GM23338 (cell line): ENCODE data around the gene PROCA1. TPM values are rescaled to one million over a fixed set of nuclear protein-coding genes. Genes with fewer than 3 reads are reported as not detected.

ENCODE experiments used
- ATAC-seq: fragments of 200-7000 bp; cut with Tn5 transposase; 3 replicates; pipeline ENCODE4 v1.9.1; 2020
- DNase-seq: peaks from one replicate; pipeline ENCODE4 v3.0.0-alpha.2; 2015; ENCODE audit warnings: low spot score
- H2AFZ ChIP-seq: fragments of 200-600 bp; sonication (generic); 2 replicates; pipeline ENCODE4 v1.8.0; 2016; ENCODE audit warnings: antibody characterized with exemption, mild to moderate bottlenecking, moderate library complexity
- H3F3A ChIP-seq: fragments of 200-600 bp; sonication (generic); replicated peaks from 2 replicates; pipeline ENCODE4 v1.8.0; 2017; ENCODE audit warnings: antibody characterized with exemption, mixed run types, low read depth
- H3K27ac ChIP-seq: fragments of 200-600 bp; sonication (generic); 2 replicates; pipeline ENCODE4 v1.6.1; 2016; ENCODE audit warnings: low read depth
- H3K27me3 ChIP-seq: fragments of 200-600 bp; sonication (generic); 2 replicates; pipeline ENCODE4 v1.8.0; 2016; ENCODE audit warnings: mild to moderate bottlenecking, mixed run types, moderate library complexity; ENCODE audit not compliant: insufficient read depth
- H3K36me3 ChIP-seq: fragments of 200-600 bp; sonication (generic); 2 replicates; pipeline ENCODE4 v1.8.0; 2016; ENCODE audit warnings: mild to moderate bottlenecking; ENCODE audit not compliant: insufficient read depth
- H3K4me1 ChIP-seq: fragments of 200-600 bp; sonication (generic); 2 replicates; pipeline ENCODE4 v1.8.0; 2016; ENCODE audit warnings: mild to moderate bottlenecking, moderate library complexity; ENCODE audit not compliant: insufficient read depth
- H3K4me2 ChIP-seq: fragments of 200-600 bp; sonication (generic); 2 replicates; pipeline ENCODE4 v1.7.1; 2017; ENCODE audit warnings: mixed run types
- H3K4me3 ChIP-seq: fragments of 200-600 bp; sonication (generic); 2 replicates; pipeline ENCODE4 v1.6.1; 2016; ENCODE audit warnings: mixed run types
- H3K79me2 ChIP-seq: fragments of 200-600 bp; sonication (generic); replicated peaks from 2 replicates; pipeline ENCODE4 v1.8.0; 2017; ENCODE audit warnings: mild to moderate bottlenecking; ENCODE audit not compliant: insufficient read depth
- H3K9me2 ChIP-seq: fragments of 200-600 bp; sonication (generic); 2 replicates; pipeline ENCODE4 v1.8.0; 2017; ENCODE audit not compliant: insufficient read depth
- H4K20me1 ChIP-seq: fragments of 200-600 bp; sonication (generic); replicated peaks from 2 replicates; pipeline ENCODE4 v1.8.0; 2017; ENCODE audit warnings: mild to moderate bottlenecking; ENCODE audit not compliant: insufficient read depth
- H3K27ac Mint-ChIP-seq: 2 replicates; pipeline ENCODE4 v1.8.0; 2020; ENCODE audit warnings: inconsistent platforms, mild to moderate bottlenecking, moderate library complexity, mixed read lengths
- H3K27me3 Mint-ChIP-seq: 3 replicates; pipeline ENCODE4 v1.8.0; 2022; ENCODE audit warnings: low read depth, mild to moderate bottlenecking, moderate library complexity, mixed read lengths, inconsistent platforms; ENCODE audit not compliant: insufficient read depth, poor library complexity
- H3K36me3 Mint-ChIP-seq: 3 replicates; pipeline ENCODE4 v1.8.0; 2021; ENCODE audit warnings: low read depth, mild to moderate bottlenecking, inconsistent platforms, moderate library complexity, mixed read lengths
- H3K4me1 Mint-ChIP-seq: 3 replicates; pipeline ENCODE4 v1.8.0; 2020; ENCODE audit warnings: mild to moderate bottlenecking, inconsistent platforms, mixed read lengths
- H3K4me3 Mint-ChIP-seq: 3 replicates; pipeline ENCODE4 v1.8.0; 2021; ENCODE audit warnings: moderate library complexity, mild to moderate bottlenecking, inconsistent platforms, mixed read lengths
- H3K9me3 Mint-ChIP-seq: 3 replicates; pipeline ENCODE4 v1.8.0; 2020; ENCODE audit warnings: moderate library complexity, mild to moderate bottlenecking, inconsistent platforms, mixed read lengths
- ETS1 ChIP-seq: IDR thresholded peaks from 2 replicates; pipeline ENCODE4 v1.6.1; 2016; ENCODE audit warnings: antibody characterized with exemption
- EZH2 ChIP-seq: fragments of 200-600 bp; sonication (generic); IDR thresholded peaks from one replicate; pipeline ENCODE4 v1.8.0; 2017; ENCODE audit warnings: antibody characterized with exemption, mild to moderate bottlenecking, low read depth; ENCODE audit not compliant: unreplicated experiment
- EZH2phosphoT487 ChIP-seq: fragments of 200-600 bp; sonication (generic); IDR thresholded peaks from one replicate; pipeline ENCODE4 v1.8.1; 2018; ENCODE audit warnings: antibody characterized with exemption; ENCODE audit not compliant: unreplicated experiment
- JUNB ChIP-seq: IDR thresholded peaks from one replicate; pipeline ENCODE4 v1.6.1; 2016; ENCODE audit warnings: antibody characterized with exemption; ENCODE audit not compliant: unreplicated experiment
- POLR2AphosphoS5 ChIP-seq: IDR thresholded peaks from 2 replicates; pipeline ENCODE4 v1.6.1; 2016; ENCODE audit warnings: antibody characterized with exemption, low read depth
- REST ChIP-seq: IDR thresholded peaks from one replicate; pipeline ENCODE4 v1.6.1; 2018; ENCODE audit warnings: antibody characterized with exemption; ENCODE audit not compliant: unreplicated experiment
- STAT1 ChIP-seq: IDR thresholded peaks from one replicate; pipeline ENCODE4 v1.6.1; 2016; ENCODE audit warnings: antibody characterized with exemption; ENCODE audit not compliant: unreplicated experiment
- polyA plus RNA-seq: library from polyadenylated mRNA; unstranded; fragments of >200 nt; fragmentation: Nextera tagmentation; extraction: Ambion mirVana; gene quantifications from 2 replicates; pipeline ENCODE4 v1.2.1, GENCODE V29; 2016
- total RNA-seq: library from RNA; depleted of rRNA; stranded (reverse); fragments of >200 nt; shearing (Covaris generic); gene quantifications from 2 replicates; pipeline ENCODE4 v1.2.3, GENCODE V29; 2014
- TF ChIP-seq, protein P1 (sequence below): fragments of 250-450 bp; sonication (Bioruptor Pico); IDR thresholded peaks from 2 replicates; pipeline ENCODE4 v1.5.0; 2020; ENCODE audit warnings: mild to moderate bottlenecking, moderate library complexity

PROCA1 gene
- total and polyA plus RNA-seq, 2 experiments from 2014 or later: 11.3 to 14.4 TPM

- TF ChIP-seq, protein P1, sequence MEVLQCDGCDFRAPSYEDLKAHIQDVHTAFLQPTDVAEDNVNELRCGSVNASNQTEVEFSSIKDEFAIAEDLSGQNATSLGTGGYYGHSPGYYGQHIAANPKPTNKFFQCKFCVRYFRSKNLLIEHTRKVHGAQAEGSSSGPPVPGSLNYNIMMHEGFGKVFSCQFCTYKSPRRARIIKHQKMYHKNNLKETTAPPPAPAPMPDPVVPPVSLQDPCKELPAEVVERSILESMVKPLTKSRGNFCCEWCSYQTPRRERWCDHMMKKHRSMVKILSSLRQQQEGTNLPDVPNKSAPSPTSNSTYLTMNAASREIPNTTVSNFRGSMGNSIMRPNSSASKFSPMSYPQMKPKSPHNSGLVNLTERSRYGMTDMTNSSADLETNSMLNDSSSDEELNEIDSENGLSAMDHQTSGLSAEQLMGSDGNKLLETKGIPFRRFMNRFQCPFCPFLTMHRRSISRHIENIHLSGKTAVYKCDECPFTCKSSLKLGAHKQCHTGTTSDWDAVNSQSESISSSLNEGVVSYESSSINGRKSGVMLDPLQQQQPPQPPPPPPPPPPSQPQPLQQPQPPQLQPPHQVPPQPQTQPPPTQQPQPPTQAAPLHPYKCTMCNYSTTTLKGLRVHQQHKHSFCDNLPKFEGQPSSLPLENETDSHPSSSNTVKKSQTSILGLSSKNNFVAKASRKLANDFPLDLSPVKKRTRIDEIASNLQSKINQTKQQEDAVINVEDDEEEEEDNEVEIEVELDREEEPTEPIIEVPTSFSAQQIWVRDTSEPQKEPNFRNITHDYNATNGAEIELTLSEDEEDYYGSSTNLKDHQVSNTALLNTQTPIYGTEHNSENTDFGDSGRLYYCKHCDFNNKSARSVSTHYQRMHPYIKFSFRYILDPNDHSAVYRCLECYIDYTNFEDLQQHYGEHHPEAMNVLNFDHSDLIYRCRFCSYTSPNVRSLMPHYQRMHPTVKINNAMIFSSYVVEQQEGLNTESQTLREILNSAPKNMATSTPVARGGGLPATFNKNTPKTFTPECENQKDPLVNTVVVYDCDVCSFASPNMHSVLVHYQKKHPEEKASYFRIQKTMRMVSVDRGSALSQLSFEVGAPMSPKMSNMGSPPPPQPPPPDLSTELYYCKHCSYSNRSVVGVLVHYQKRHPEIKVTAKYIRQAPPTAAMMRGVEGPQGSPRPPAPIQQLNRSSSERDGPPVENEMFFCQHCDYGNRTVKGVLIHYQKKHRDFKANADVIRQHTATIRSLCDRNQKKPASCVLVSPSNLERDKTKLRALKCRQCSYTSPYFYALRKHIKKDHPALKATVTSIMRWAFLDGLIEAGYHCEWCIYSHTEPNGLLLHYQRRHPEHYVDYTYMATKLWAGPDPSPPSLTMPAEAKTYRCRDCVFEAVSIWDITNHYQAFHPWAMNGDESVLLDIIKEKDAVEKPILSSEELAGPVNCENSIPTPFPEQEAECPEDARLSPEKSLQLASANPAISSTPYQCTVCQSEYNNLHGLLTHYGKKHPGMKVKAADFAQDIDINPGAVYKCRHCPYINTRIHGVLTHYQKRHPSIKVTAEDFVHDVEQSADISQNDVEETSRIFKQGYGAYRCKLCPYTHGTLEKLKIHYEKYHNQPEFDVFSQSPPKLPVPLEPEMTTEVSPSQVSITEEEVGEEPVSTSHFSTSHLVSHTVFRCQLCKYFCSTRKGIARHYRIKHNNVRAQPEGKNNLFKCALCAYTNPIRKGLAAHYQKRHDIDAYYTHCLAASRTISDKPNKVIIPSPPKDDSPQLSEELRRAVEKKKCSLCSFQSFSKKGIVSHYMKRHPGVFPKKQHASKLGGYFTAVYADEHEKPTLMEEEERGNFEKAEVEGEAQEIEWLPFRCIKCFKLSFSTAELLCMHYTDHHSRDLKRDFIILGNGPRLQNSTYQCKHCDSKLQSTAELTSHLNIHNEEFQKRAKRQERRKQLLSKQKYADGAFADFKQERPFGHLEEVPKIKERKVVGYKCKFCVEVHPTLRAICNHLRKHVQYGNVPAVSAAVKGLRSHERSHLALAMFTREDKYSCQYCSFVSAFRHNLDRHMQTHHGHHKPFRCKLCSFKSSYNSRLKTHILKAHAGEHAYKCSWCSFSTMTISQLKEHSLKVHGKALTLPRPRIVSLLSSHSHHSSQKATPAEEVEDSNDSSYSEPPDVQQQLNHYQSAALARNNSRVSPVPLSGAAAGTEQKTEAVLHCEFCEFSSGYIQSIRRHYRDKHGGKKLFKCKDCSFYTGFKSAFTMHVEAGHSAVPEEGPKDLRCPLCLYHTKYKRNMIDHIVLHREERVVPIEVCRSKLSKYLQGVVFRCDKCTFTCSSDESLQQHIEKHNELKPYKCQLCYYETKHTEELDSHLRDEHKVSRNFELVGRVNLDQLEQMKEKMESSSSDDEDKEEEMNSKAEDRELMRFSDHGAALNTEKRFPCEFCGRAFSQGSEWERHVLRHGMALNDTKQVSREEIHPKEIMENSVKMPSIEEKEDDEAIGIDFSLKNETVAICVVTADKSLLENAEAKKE: no peak
Measured at GRCh38 chr17:28702752-28703150, 8.9 kb downstream of the PROCA1 start (continued).

GRCh38 chr17:28702026-28702751, 9.5 kb downstream of the PROCA1 start:
- H3K27me3 Mint-ChIP-seq: peaks cover 21% of the 10 kb centered on the region
- H3F3A ChIP-seq: peaks cover 13% of the 10 kb centered on the region
- no peaks in the 10 kb centered on the region for H3K79me2 ChIP-seq
- no peak overlapping the region for H3K27ac ChIP-seq
- no peak overlapping the region for H2AFZ ChIP-seq
- no peak overlapping the region; the same call in 2 of the 3 replicates for H3K4me3 Mint-ChIP-seq
- H3K9me2 ChIP-seq: no peaks in the 10 kb centered on the region
- no peak overlapping the region for H3K4me3 ChIP-seq
- peaks cover 69% of the 10 kb centered on the region for H3K36me3 Mint-ChIP-seq
- H3K9me3 Mint-ChIP-seq: no peaks in the 10 kb centered on the region
- ATAC-seq (no peak), DNase-seq (no peak)
- H3K27ac Mint-ChIP-seq: peak overlapping the region; percentile 77; the same call in 1 of the 2 replicates
- H3K4me2 ChIP-seq: no peak overlapping the region
- H4K20me1 ChIP-seq: peaks cover 4% of the 10 kb centered on the region
- H3K36me3 ChIP-seq: peaks cover 23% of the 10 kb centered on the region
- TF ChIP-seq EZH2phosphoT487: no peak
- TF ChIP-seq REST: no peak
- TF ChIP-seq POLR2AphosphoS5: no peak
- no peak for TF ChIP-seq JUNB
- TF ChIP-seq EZH2: no peak
- TF ChIP-seq ETS1: no peak
- TF ChIP-seq STAT1: no peak
- H3K27me3 ChIP-seq: no peaks in the 10 kb centered on the region
- peaks cover 36% of the 10 kb centered on the region for H3K4me1 Mint-ChIP-seq
- H3K4me1 ChIP-seq: peaks cover 3% of the 10 kb centered on the region; the same call in 1 of the 2 replicates
